GM21786 (cell line): Measurements from ENCODE around the gene DMTF1.
"Not testable (repeated sequence)": the region's sequence is repeated elsewhere in the genome, so short reads cannot be mapped to it uniquely, and the experiment has no call there.

ENCODE experiments used
- ATAC-seq: cut with Tn5 transposase; IDR thresholded peaks from one replicate; pipeline ENCODE4 v1.9.1; 2021; ENCODE audit not compliant: unreplicated experiment

Gene DMTF1

DNA sequence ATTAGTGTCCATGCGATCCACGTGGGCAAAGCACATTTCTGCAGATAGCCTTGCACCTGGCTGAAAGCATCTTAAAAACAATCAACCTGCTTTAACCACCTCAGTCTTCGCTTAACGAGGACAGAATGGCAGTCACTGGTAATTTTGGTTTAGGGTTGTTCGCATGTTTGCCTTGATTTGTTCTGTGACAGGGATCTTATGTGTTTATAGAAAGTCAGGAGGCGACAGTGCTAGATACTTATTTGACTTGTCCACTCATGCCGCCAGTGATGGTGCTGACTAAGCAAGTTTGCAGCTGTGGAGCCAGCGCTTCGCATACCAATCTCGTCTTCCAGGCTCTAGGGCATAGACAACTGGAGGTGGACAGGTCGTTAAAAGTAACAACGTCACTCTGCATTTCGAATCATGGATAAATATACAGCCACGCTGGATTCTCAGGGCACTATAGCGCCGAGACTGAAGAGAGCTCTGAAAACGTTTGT, 68.5 kb downstream of the DMTF1 start:
- ATAC-seq: no peak

DNA sequence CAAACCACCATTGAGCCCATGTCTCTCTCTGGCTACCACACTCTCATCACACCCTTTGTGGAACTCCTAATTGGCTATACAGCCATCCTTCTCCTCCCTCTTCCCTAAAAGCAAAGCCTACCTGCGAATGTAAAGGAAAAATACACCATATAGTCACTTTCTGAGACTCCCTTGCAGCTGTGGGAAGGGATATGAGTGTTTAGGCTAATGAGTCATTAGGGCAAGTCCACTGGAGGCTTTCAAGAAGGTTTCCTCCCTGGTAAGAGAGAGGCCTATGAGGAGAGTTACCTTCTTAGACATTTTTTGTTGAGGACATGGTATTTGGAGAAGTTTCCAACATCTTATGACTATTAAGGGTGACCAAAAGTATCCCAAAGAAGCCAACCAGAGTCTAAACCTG, 71.4 kb downstream of the DMTF1 start:
- no peak for ATAC-seq

GRCh38 chr7:87225696-87226095, 73.4 kb downstream of the DMTF1 start:
- ATAC-seq: no peak

- ATAC-seq: no peak
Observed at GRCh38 chr7:87226495-87226894, 74.2 kb downstream of the DMTF1 start.

DNA sequence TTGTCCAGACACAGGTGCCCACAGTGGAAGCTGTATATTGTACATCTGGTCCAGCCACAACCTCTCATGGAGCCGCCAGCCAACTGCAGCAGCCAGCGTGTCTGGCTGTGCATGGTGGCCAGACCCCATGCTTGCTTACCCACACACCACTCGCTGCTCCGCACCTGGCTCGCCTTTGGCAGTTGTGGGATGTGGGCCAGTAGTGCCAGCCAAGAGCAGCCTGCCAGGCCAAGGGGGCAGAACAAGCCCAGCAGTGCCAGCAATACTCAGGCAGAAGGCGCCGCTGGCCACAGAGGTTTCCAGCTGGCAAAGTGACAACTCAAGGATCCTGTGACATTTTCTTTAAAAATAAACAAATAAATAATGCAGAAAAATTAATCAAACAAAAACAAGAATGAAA, 79.0 kb downstream of the DMTF1 start:
- ATAC-seq: no peak

- no peak for ATAC-seq
Observed at GRCh38 chr7:87231711-87232110, 79.5 kb downstream of the DMTF1 start.

- ATAC-seq: no peak
Observed at GRCh38 chr7:87234949-87235348, 82.7 kb downstream of the DMTF1 start.

GRCh38 chr7:87238464-87239051, 86.3 kb downstream of the DMTF1 start:
- ATAC-seq: not testable (repeated sequence)

DNA sequence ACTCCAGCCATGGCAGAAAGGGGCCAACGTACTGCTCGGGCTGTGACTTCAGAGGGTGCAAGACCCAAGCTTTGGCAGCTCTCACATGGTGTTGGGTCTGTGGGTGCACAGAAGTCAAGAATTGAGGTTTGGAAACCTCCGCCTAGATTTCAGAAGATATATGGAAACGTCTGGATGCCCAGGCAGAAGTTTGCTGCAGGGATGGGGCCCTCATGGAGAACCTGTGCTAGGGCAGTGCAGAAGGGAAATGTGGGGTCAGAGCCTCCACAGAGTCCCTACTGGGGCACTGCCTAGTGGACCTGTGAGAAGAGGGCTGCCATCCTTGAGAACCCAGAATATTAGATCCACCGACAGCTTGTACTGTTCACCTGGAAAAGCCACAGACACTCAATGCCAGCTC, 93.4 kb downstream of the DMTF1 start:
- not testable (repeated sequence) for ATAC-seq
